ENCODE measurements around the gene TGOLN2. TPM values are rescaled to one million over a fixed set of nuclear protein-coding genes. Genes with fewer than 3 reads are reported as not detected.
A peak's percentile ranks its signal among the peaks of the same experiment; 100 is the strongest.

Gene TGOLN2
- total and polyA plus RNA-seq, 11 donors: 15.5 to 130 (median 82.9) TPM

DNA sequence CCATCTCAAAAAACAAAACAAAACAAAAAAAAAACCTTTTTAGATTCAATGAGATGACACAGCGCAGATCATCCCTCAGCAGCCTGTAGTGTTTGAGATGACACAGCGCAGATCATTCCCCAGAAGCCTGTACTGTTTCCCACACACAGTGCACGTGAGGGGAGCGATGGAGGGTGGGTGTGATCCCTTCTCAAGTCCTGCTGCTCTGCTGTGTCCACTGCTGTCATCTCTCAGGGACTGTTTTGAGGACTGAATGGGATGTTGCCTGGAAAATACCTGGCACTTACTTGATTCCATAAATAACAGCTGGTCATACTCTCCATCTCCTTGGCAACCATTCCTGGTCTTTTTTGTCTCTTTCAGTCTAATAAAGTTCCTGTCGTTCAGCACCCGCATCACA, 25.7 kb downstream of the TGOLN2 start:
- Histone ChIP-seq H3K9me3 (no peaks in the 10 kb centered on the region), H3K4me3 (no peak overlapping the region), H3K27ac (no peak overlapping the region), H3K27me3 (no peaks in the 10 kb centered on the region), H3K4me1 (peaks cover 0 to 10% (median 2%) of the 10 kb centered on the region in 12 donors), H3K36me3 (peaks cover 0 to 52% (median 39%) of the 10 kb centered on the region in 9 donors)
- DNase-seq (no peak), ATAC-seq (peak in 2 of 4 donors; percentile 32 to 45)
- intact Hi-C loops (cut with DNase I): loop anchor here in 1 of 10 donors (10.0 kb wide), 1 partner anchor 377 kb away; no protein-coding TSS in a partner anchor
- WGBS, 4 donors: 47 to 68% (median 64%) methylated on average over 6 of the region's 6 CpGs
- TF ChIP-seq, protein P1, sequence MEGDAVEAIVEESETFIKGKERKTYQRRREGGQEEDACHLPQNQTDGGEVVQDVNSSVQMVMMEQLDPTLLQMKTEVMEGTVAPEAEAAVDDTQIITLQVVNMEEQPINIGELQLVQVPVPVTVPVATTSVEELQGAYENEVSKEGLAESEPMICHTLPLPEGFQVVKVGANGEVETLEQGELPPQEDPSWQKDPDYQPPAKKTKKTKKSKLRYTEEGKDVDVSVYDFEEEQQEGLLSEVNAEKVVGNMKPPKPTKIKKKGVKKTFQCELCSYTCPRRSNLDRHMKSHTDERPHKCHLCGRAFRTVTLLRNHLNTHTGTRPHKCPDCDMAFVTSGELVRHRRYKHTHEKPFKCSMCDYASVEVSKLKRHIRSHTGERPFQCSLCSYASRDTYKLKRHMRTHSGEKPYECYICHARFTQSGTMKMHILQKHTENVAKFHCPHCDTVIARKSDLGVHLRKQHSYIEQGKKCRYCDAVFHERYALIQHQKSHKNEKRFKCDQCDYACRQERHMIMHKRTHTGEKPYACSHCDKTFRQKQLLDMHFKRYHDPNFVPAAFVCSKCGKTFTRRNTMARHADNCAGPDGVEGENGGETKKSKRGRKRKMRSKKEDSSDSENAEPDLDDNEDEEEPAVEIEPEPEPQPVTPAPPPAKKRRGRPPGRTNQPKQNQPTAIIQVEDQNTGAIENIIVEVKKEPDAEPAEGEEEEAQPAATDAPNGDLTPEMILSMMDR (IDR thresholded peaks at IDR 0.05): no peak
- no peak for TF ChIP-seq POLR2A (IDR thresholded peaks at IDR 0.05)

DNA sequence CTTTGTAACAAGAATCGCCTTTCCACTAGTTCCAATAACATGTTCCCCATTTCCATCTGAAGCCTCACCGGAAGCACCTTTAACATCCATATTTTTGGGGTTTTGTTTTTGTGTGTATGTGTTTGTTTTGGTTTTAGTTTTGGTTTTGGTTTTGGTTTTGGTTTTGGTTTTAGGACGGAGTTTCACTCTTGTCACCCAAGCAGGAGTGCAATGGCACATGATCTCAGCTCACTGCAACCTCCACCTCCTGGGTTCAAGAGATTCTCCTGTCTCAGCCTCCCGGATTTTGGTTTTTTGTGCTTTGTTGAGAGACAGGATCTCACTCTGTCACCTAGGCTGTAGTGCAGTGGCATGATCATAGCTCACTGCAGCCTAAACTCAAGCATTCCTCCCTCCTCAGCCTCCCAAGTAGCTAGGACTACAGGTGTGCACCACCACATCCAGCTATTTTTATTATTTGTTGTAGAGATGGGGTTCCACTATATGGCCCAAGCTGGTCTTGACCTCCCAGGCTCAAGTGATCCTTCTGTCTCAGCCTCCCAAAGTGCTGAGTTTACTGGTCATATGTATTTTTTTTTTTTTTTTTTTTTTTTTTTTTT, 36.3 kb downstream of the TGOLN2 start:
- intact Hi-C loops (cut with DNase I): no loop called here
- Histone ChIP-seq H3K4me1 (peaks cover 0 to 11% (median 0%) of the 10 kb centered on the region in 12 donors), H3K27me3 (no peaks in the 10 kb centered on the region), H3K4me3 (peak overlapping the region in 2 of 12 donors; percentile 7 to 14), H3K36me3 (peaks cover 0 to 19% (median 0%) of the 10 kb centered on the region in 9 donors), H3K27ac (peak overlapping the region in 7 of 12 donors; percentile 2 to 66 (median 55)), H3K9me3 (no peaks in the 10 kb centered on the region)
- no peak for ATAC-seq
- WGBS, 4 donors: 56 to 74% (median 66%) methylated on average over 4 of the region's 4 CpGs
- TF ChIP-seq, protein P1 (IDR thresholded peaks at IDR 0.05): no peak
- no peak for TF ChIP-seq POLR2A (IDR thresholded peaks at IDR 0.05)
- DNase-seq: no peak

DNA sequence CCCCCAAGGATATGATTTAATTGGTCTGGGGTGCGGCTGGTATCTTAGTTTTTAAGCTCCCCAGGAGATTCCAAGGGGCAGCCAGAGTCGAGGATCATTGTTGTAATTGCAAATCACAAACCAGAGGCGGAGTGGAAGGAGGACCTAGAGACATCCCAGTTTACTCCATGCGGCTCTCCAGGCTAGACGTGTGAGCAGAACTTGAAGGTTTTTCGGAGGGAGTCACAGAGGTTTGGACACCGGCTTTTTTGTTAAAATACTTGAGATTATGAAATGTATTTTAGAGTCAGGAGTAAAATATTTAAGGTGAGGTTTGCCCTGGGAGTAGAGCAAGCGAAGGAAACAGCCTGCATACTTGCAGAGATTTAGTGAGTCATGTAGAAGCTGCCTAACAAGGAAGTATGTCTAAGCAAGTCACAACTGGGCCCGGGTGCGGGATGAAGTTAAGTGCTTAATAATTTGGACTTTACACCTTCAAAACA, 39.5 kb downstream of the TGOLN2 start:
- H3K36me3 ChIP-seq: peaks cover 0 to 31% (median 6%) of the 10 kb centered on the region in 9 donors
- 84 to 88% (median 86%) methylated on average over 10 of the region's 10 CpGs for WGBS, 4 donors
- no peak for ATAC-seq
- H3K4me1 ChIP-seq: peaks cover 0 to 15% (median 5%) of the 10 kb centered on the region in 12 donors
- intact Hi-C loops (cut with DNase I): loop anchor here in 5 of 10 donors (5.0 to 10.0 kb wide), 3 partner anchors 156 to 363 kb away; partner anchors contain the start of gene TCF7L1 (in 3 of the 5)
- DNase-seq: no peak
- H3K9me3 ChIP-seq: no peaks in the 10 kb centered on the region
- no peak overlapping the region for H3K4me3 ChIP-seq
- TF ChIP-seq, protein P1 (IDR thresholded peaks at IDR 0.05): no peak
- TF ChIP-seq POLR2A (IDR thresholded peaks at IDR 0.05): no peak
- no peak overlapping the region for H3K27ac ChIP-seq
- no peaks in the 10 kb centered on the region for H3K27me3 ChIP-seq

DNA sequence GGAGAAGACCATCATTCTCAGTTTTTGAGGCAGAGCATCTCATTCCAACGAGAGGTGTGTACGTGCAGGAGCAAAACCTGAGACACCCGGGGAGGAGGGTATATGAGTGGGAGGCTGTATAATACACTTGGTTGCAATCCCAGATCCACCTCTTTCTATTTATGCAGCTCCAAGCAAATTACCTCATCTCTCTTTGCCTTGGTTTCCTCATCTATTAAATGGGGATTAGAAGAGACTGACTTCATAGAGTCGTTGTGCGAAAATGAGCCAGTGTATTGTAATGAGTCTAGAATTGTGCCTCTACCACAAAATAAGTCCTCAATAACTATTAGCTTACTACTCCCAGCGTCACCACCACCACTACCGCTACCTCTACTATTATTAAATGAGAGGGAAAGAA, 40.1 kb downstream of the TGOLN2 start:
- no peak overlapping the region for H3K4me3 ChIP-seq
- TF ChIP-seq, protein P1 (IDR thresholded peaks at IDR 0.05): no peak
- TF ChIP-seq POLR2A (IDR thresholded peaks at IDR 0.05): no peak
- DNase-seq: no peak
- intact Hi-C loops (cut with DNase I): loop anchor here in 6 of 10 donors (1.0 to 10.0 kb wide), 5 partner anchors 155 to 363 kb away; partner anchors contain the start of gene TCF7L1 (in 4 of the 6)
- 93 to 96% (median 95%) methylated on average over 7 of the region's 7 CpGs for WGBS, 4 donors
- no peaks in the 10 kb centered on the region for H3K27me3 ChIP-seq
- no peaks in the 10 kb centered on the region for H3K9me3 ChIP-seq
- H3K27ac ChIP-seq: no peak overlapping the region
- H3K36me3 ChIP-seq: peaks cover 0 to 27% (median 6%) of the 10 kb centered on the region in 9 donors
- H3K4me1 ChIP-seq: peaks cover 0 to 15% (median 5%) of the 10 kb centered on the region in 12 donors
- ATAC-seq: no peak

All from heart left ventricle (tissue), 16 donors.